ENCODE data around the gene CRK.
"Not testable (repeated sequence)": the region's sequence is repeated elsewhere in the genome, so short reads cannot be mapped to it uniquely, and the experiment has no call there.

The CRK gene

GRCh38 chr17:1385861-1386260 lies 70.2 kb downstream of the CRK start:
- no peak for DNase-seq (ENCODE audit: low read depth)

DNA sequence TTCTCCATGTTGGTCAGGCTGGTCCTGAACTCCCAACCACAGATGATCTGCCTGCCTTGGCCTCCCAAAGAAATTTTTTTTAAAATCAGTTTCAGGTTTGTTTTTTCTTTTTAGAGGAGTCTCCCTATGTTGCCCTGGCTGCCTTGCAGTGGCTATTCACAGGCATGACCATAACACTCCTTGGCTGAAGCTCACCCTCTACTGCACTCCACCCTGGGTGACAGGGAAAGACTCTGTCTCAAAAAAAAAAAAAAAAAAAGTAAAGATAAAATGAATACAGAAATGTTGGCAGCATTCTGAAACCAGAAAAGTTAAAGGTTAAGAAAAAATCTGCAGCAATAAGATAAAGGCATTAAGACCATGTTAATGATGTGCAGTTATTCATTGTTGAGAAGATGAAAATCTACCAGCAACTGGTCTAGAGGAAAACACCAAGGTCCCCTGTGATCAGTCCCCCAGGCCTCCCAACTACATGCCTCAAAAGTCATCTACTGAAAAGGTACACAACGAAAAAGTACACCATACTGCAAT lies 71.1 kb downstream of the CRK start:
- no peak for DNase-seq (ENCODE audit: low read depth)

DNA sequence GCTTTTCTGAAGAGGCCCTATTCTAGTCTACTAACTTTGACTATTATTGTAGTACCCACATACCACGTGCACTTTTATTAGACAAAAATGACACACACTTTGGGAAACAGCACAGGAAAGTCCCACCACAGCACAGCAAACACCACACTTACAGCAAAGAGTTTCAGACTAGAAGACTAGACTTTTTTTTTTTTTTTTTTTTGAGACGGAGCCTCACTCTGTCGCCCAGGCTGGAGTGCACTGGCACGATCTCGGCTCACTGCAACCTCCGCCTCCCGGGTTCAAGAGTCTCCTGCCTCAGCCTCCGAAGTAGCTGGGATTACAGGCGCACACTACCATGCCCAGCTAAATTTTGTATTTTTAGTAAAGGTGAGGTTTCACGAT lies 76.1 kb downstream of the CRK start:
- DNase-seq (ENCODE audit: low read depth) = no peak

DNA sequence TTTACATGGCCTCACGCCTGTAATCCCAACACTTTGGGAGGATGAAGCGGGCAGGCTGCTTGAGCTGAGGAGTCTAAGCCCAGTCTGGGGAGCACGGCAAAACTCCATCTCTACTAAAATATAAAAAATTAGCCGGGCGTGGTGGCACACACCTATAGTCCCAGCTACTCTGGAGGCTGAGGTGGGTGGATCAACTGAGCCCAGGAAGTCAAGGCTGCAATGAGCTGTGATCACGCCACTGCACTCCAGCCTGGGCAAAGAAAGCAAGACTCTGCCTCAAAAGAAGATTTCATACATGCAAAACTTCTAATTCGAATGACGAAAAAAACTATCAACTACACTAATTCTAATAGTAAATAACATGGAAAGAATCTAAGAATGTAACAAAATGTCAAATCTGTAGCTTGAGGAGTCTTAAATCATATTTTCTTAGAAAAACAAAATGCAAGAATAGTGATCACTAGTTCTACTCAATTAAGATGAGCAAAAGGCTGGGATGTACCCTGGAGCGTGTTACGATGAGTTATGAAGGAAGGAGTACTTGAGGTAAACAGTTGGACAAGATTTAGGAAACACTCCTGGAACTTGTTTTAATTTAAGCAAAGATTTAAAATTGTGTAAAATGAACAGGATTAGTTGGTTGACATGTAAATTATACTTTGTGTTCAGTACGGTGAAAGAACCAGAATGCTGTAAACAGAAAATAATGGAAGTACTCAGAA lies 76.7 kb downstream of the CRK start:
- DNase-seq (ENCODE audit: low read depth) = no peak

DNA sequence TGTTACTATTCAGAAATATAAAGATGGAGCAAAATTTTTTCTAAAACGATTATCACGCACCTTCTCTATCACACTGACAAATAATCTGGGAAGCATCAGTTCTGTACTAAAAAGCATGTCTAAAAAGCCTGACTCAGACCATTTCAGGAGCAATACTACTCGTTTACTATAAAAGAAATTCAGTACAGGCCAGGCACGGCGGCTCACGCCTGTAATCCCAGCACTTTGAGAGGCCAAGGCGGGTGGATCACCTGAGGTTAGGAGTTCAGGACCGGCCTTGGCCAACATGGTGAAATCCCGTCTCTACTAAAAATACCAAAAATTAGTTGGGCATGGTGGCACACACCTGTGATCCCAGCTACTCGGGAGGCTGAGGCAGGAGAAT lies 77.6 kb downstream of the CRK start:
- not testable (repeated sequence) for DNase-seq (ENCODE audit: low read depth)

- DNase-seq (ENCODE audit: low read depth) = no peak
Measured at GRCh38 chr17:1377334-1377733, 78.7 kb downstream of the CRK start.

DNA sequence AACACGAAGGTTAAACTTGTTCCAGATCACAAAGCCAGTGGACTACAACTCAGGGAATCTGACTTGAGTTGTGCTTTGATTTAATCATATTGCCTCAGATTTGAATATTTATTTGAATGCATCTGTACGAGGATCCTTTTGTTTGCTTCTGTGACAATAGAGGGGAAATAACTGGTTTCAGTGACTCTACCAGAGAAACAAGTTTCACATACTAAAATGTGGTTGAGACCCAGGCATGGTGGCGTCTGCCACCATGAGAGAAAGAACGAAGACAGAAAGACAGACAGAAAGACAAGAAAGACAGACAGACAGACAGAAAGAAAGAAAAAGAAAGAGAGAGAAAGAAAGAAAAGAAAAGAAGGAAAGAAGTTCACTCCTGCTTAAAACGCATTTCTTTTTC lies 80.0 kb downstream of the CRK start:
- no peak for DNase-seq (ENCODE audit: low read depth)

DNA sequence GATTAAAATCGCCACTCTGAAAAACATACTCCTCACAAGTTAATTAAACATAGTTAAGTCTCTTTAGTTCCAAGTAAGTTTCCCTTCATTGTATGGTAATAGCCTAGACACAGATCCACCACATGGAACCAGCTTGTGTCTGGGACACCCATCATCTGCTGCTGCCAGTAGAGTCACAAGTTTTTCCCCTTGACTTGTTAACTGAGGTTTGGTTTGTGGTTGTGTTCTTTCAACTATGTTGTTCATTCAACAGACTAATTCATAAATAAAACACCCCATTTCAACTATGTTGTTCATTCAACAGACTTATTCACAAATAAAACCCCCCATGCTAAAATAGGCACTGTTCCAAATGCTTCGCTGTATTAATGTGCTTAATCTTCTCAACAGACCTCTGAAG lies 80.4 kb downstream of the CRK start:
- no peak for DNase-seq (ENCODE audit: low read depth)

DNA sequence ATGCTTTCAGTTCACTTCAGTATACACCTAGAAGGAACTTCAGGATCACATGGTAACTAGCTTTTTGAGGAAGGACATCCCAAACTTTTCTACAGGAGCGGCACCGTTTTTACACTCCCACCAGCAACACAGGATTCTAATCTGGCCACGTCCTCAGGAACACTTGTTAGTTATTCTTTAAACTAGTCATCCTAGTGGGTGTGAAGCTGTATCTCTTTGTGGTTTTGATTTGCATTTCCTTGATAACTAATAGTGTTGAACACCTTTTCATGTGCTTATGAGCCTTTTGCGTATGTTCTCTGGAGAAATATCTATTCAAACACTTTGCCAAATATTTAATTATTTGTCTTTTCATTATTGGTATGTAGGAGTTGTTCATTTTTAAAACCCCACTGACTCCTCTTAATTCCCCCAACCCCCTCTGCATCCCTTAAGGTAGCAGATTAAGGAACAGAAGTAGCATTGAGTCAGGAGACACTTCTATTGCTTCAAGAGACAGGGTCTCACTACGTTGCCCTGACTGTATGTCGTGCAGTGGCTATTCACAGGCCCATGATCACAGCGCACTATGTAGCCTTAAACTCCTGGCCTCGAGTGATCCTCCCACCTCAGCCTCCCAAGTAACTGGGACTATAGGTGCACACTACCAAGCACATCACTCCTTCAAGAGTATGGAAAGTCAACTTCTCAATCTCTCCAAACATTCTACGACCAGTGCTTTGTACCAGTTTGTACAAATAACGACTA lies 81.4 kb downstream of the CRK start:
- no peak for DNase-seq (ENCODE audit: low read depth)

- no peak for DNase-seq (ENCODE audit: low read depth)
Measured at GRCh38 chr17:1373707-1374237, 82.3 kb downstream of the CRK start.

GRCh38 chr17:1372618-1373017 lies 83.4 kb downstream of the CRK start:
- DNase-seq (ENCODE audit: low read depth) = no peak

DNA sequence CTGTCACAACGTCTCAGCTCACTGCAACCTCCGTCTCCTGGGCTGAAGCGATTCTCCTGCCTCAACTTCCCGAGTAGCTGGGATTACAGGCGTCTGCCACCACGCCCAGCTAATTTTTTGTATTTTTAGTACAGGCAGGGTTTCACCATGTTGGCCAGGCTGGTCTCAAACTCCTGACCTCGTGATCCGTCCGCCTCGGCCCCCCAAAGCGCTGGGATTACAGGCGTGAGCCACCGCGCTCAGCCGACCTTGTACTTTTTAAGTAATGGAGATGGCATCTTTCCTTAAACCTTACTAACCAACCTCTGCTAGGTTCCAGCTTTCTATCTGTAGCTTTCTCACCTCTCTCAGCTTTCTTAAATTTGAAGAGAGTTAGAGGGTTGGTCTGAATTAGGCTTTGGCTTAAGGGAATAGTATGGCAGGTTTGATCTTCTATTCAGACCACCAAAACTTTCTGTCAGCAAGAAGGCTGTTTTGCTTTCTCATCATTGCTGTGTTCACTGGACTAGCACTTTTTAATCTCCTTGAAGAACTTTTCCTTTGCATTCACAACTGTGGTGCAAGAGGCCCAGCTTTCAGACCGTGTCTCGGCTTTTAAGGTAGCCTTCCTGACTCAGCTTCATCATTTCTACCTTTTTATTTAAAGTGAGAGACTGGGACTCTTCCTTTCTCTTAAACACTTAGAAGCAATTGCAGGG lies 84.0 kb downstream of the CRK start:
- DNase-seq (ENCODE audit: low read depth) = no peak

Data from HS-5 (cell line).